Measurements from ENCODE around the gene GARNL3. TPM values are rescaled to one million over a fixed set of nuclear protein-coding genes. Genes with fewer than 3 reads are reported as not detected.

The GARNL3 gene
- total and polyA plus RNA-seq, 11 donors, result 7.1 to 60.4 (median 20.3) TPM

GRCh38 chr9:127281891-127282290, 17.3 kb downstream of the GARNL3 start:
- peak overlapping the region in 5 of 12 donors; percentile 19 to 80 (median 52) for H3K27ac ChIP-seq

GRCh38 chr9:127282611-127283010, 18.0 kb downstream of the GARNL3 start:
- intact Hi-C loops (cut with DNase I), result loop anchor here in 1 of 10 donors (1.0 to 5.0 kb wide), 2 partner anchors 16 to 55 kb away; no protein-coding TSS in a partner anchor
- H3K27ac ChIP-seq, result peak overlapping the region in 5 of 12 donors; percentile 1 to 71 (median 49)
- TF ChIP-seq POLR2A (IDR thresholded peaks at IDR 0.05) (no peak), CTCF (IDR thresholded peaks at IDR 0.05) (no peak)

More at GRCh38 chr9:127281891-127282290, 17.3 kb downstream of the GARNL3 start:
- TF ChIP-seq CTCF (IDR thresholded peaks at IDR 0.05) (no peak), POLR2A (IDR thresholded peaks at IDR 0.05) (no peak)
- Histone ChIP-seq H3K4me1 (peaks cover 0 to 48% (median 12%) of the 10 kb centered on the region in 12 donors), H3K36me3 (no peaks in the 10 kb centered on the region), H3K4me3 (no peak overlapping the region), H3K27me3 (no peaks in the 10 kb centered on the region), H3K9me3 (no peaks in the 10 kb centered on the region)
- intact Hi-C loops (cut with DNase I), result loop anchor here in 1 of 10 donors (1.0 to 5.0 kb wide), 2 partner anchors 16 to 55 kb away; no protein-coding TSS in a partner anchor
- ATAC-seq (no peak), DNase-seq (no peak)

GRCh38 chr9:127283135-127283534, 18.6 kb downstream of the GARNL3 start:
- intact Hi-C loops (cut with DNase I), result loop anchor here in 1 of 10 donors (5.0 kb wide), 1 partner anchor 56 kb away; no protein-coding TSS in a partner anchor
- no peaks in the 10 kb centered on the region for H3K9me3 ChIP-seq
- H3K4me3 ChIP-seq, result no peak overlapping the region
- DNase-seq, result no peak
- ATAC-seq, result no peak
- H3K4me1 ChIP-seq, result peaks cover 0 to 47% (median 4%) of the 10 kb centered on the region in 12 donors
- TF ChIP-seq POLR2A (IDR thresholded peaks at IDR 0.05), result no peak
- no peak for TF ChIP-seq CTCF (IDR thresholded peaks at IDR 0.05)
- H3K27ac ChIP-seq, result peak overlapping the region in 8 of 12 donors; percentile 7 to 63 (median 38)
- H3K27me3 ChIP-seq, result no peaks in the 10 kb centered on the region
- no peaks in the 10 kb centered on the region for H3K36me3 ChIP-seq
- WGBS, 4 donors, result 81 to 92% (median 85%) methylated on average over 3 of the region's 3 CpGs

More at GRCh38 chr9:127282611-127283010, 18.0 kb downstream of the GARNL3 start:
- no peak overlapping the region for H3K4me3 ChIP-seq
- peaks cover 0 to 44% (median 4%) of the 10 kb centered on the region in 12 donors for H3K4me1 ChIP-seq
- H3K36me3 ChIP-seq, result no peaks in the 10 kb centered on the region
- no peaks in the 10 kb centered on the region for H3K27me3 ChIP-seq
- DNase-seq (no peak), ATAC-seq (no peak)
- no peaks in the 10 kb centered on the region for H3K9me3 ChIP-seq

- Histone ChIP-seq H3K27me3 (no peaks in the 10 kb centered on the region), H3K27ac (peak overlapping the region in 1 of 12 donors; percentile 49), H3K4me1 (peaks cover 0 to 49% (median 7%) of the 10 kb centered on the region in 12 donors), H3K36me3 (no peaks in the 10 kb centered on the region), H3K4me3 (no peak overlapping the region), H3K9me3 (no peaks in the 10 kb centered on the region)
- ATAC-seq, result no peak
- 7 to 25% (median 22%) methylated on average over 2 of the region's 2 CpGs for WGBS, 4 donors
- peak in 8 of 12 donors; percentile 21 to 61 (median 38) for TF ChIP-seq CTCF (IDR thresholded peaks at IDR 0.05)
- no peak for TF ChIP-seq POLR2A (IDR thresholded peaks at IDR 0.05)
- intact Hi-C loops (cut with DNase I), result loop anchor here in 1 of 10 donors (5.0 kb wide), 1 partner anchor 57 kb away; no protein-coding TSS in a partner anchor
- no peak for DNase-seq
Observed at GRCh38 chr9:127283917-127284497, 19.4 kb downstream of the GARNL3 start.

Data from heart left ventricle (tissue), 16 donors.